GM12865 (cell line): ENCODE measurements around the gene TRAT1.

Experiments used
- DNase-seq: peaks from one replicate; pipeline ENCODE4 v3.0.0; 2010; ENCODE audit warnings: low read depth
- H3K4me3 ChIP-seq: 2 replicates; pipeline ENCODE4 v1.5.1; 2011; ENCODE audit warnings: mild to moderate bottlenecking, low read depth, low read length, control low read depth
- CTCF ChIP-seq: IDR thresholded peaks from 2 replicates; pipeline ENCODE4 v1.5.1; 2011; ENCODE audit warnings: low read length, control low read depth, low read depth, inconsistent platforms; ENCODE audit not compliant: insufficient read depth; ENCODE audit errors: missing control alignments

Gene TRAT1

GRCh38 chr3:108830381-108830780 lies 7.8 kb downstream of the TRAT1 start:
- no peak for DNase-seq
- TF ChIP-seq CTCF = no peak
- no peak overlapping the region for H3K4me3 ChIP-seq

GRCh38 chr3:108830991-108831614 lies 8.5 kb downstream of the TRAT1 start:
- H3K4me3 ChIP-seq = no peak overlapping the region
- no peak for DNase-seq
- TF ChIP-seq CTCF = no peak

- no peak for TF ChIP-seq CTCF
- no peak for DNase-seq
- H3K4me3 ChIP-seq = no peak overlapping the region
Observed at GRCh38 chr3:108833611-108834010, 11.0 kb downstream of the TRAT1 start.

GRCh38 chr3:108834551-108834950 lies 12.0 kb downstream of the TRAT1 start:
- no peak for TF ChIP-seq CTCF
- no peak overlapping the region for H3K4me3 ChIP-seq
- DNase-seq = no peak

GRCh38 chr3:108835101-108835500 lies 12.5 kb downstream of the TRAT1 start:
- DNase-seq = no peak
- no peak for TF ChIP-seq CTCF

GRCh38 chr3:108838436-108838835 lies 15.8 kb downstream of the TRAT1 start:
- no peak for DNase-seq
- H3K4me3 ChIP-seq = no peak overlapping the region
- TF ChIP-seq CTCF = no peak

More at GRCh38 chr3:108835101-108835500, 12.5 kb downstream of the TRAT1 start:
- H3K4me3 ChIP-seq = no peak overlapping the region

- DNase-seq = no peak
- no peak overlapping the region for H3K4me3 ChIP-seq
- no peak for TF ChIP-seq CTCF
Observed at GRCh38 chr3:108845709-108846293, 23.2 kb downstream of the TRAT1 start.
